Measurements from ENCODE around the gene DIPK1A.

The DIPK1A gene

GRCh38 chr1:92952714-92953113 lies 8.5 kb downstream of the DIPK1A start:
- no peak for DNase-seq (ENCODE audit: low spot score)

- no peak for DNase-seq (ENCODE audit: low spot score)
Observed at GRCh38 chr1:92951141-92951582, 10.1 kb downstream of the DIPK1A start.

- DNase-seq (ENCODE audit: low spot score), result no peak
Observed at GRCh38 chr1:92949937-92950817, 11.1 kb downstream of the DIPK1A start.

- DNase-seq (ENCODE audit: low spot score), result no peak
Observed at GRCh38 chr1:92948071-92948470, 13.2 kb downstream of the DIPK1A start.

GRCh38 chr1:92945748-92946270 lies 15.5 kb downstream of the DIPK1A start:
- no peak for DNase-seq (ENCODE audit: low spot score)

- no peak for DNase-seq (ENCODE audit: low spot score)
Observed at GRCh38 chr1:92944901-92945747, 16.1 kb downstream of the DIPK1A start.

GRCh38 chr1:92943502-92943847 lies 17.8 kb downstream of the DIPK1A start:
- DNase-seq (ENCODE audit: low spot score), result no peak

DNA sequence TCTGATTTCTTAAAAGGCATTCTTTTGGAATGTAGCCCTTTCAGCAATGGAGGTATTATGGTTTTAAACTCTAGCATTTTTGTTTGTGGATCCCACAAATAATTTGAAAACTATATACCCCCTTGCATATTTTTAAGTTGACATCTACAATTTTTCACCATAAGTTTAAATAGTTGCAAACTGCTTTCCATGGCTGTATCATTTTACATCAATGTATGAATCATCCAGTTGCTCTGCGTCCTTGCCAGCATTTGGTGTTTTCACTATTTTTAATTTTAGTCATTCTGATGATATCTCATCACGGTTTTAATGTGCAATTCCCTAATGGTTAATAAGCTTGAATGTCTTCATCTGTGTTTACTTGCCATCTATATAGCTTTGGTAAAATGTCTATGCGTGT lies 20.7 kb downstream of the DIPK1A start:
- no peak for DNase-seq (ENCODE audit: low spot score)

DNA sequence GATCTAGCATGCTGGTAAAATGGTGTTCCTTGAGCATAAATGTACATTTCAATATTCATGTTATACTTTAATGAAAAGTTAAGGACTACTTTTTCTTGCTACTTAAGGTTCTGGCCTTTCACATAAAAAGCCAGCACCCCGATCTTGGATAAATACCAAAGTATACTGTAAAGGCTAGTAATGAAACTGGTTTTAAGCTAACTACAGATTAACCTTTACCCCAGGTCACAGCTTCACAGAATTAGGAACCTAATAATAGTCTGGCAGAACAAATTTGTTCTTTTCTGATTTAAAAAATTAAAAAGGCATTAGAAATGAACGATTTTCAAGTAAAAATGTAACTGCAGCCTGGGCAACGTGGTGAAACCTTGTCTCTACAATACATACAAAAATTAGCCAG lies 23.5 kb downstream of the DIPK1A start:
- no peak for DNase-seq (ENCODE audit: low spot score)

GRCh38 chr1:92936865-92937264 lies 24.4 kb downstream of the DIPK1A start:
- no peak for DNase-seq (ENCODE audit: low spot score)

DNA sequence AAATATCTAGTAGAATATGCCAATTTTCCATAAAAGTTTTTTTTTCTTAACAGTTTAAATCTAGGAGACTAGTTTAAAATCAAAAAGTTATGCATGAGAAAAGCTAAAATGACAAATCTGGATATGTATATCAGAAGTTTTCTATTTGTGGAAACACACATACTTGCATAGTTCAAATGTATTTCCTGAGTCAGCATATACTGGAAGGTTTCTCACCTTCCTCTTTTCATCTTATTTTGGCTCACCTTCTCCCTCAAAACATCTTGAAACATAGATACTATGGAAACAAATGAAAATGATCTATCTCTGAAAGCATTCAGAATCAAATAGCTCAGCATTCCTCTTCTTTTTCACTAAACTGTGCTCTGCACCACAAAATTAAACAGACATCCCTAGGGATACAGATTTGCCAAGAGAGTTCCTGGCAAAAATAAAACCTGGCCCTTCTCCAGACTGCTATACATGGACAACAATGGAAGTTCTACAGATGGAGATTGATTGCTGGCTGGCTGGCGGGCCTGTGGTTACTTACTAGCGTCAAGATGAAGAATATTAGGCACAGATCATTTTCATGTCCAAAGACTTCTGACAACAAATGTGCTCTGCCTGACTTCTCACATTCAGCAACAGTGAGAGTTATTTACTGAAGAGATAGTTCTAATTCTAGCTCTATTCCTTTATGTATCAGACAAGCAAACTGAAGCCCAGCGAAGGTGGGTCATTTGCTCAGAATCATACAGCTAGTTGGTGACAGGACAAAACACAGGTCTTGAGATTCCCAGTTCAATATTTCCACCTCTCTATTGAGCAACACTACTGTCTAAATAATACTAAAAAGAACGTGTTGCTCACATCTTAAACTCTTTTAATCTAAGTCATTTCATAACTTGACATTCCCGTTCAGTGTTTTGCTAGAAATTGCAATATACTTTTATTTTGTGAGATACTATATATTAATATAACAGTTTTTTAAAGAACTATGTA lies 26.6 kb downstream of the DIPK1A start:
- DNase-seq (ENCODE audit: low spot score), result peak; percentile 29

DNA sequence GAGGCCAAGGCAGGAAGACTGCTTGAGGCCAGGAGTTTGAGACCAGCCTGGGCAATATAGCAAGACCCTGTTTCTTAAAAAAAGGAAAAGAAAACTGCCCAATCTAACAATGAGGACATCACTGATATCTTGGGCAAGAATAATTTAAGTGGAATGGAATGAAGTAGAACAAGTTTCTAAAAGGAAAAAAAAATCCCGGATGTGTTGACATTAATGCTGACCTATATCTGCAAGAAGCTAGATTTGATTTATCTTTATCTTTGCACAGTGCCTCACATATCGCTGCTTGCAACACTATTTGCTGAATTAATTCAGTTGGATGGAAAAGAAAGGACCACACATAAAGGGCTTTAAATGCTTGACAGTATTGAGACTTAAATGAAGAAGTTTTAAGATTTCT lies 27.8 kb downstream of the DIPK1A start:
- no peak for DNase-seq (ENCODE audit: low spot score)

DNA sequence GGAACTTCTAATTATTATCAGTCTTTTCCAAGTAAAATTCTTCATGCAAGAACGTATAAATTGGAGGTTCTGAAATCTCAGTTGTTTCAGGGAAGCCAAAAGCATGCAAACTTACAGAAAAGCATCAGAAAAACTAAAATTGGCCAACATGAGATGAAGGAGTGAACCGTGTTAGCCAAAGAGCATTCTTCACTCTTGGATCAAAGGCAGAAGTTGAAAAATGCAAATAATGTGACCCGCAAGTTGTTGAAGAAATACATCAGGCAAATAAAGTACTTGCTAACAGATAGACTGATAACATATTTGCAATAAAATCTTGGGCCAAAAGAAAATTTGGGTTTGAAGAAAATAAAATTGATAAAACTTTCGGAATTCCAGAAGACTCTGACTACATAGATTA lies 29.6 kb downstream of the DIPK1A start:
- DNase-seq (ENCODE audit: low spot score), result no peak

GRCh38 chr1:92929461-92929860 lies 31.8 kb downstream of the DIPK1A start:
- DNase-seq (ENCODE audit: low spot score), result no peak

DNA sequence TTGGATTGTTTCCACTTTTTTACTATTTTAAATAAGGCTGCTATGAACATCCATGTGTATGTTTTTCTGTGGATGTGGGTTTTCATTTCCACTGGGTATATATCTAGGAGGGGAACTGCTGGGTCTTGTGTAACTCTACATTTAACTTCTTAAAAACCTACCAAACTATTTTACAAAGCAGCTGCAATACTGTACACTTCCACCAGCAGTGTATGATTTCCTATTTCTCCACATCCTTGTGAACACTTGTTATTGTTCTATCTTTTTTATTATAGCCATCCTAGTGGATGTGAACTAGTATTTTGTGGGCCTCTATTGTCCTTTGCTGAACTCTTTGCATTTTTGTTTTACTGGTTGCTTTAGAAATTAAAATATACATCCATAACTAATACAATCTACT lies 33.4 kb downstream of the DIPK1A start:
- DNase-seq (ENCODE audit: low spot score), result no peak

GRCh38 chr1:92926873-92927272 lies 34.4 kb downstream of the DIPK1A start:
- no peak for DNase-seq (ENCODE audit: low spot score)

DNA sequence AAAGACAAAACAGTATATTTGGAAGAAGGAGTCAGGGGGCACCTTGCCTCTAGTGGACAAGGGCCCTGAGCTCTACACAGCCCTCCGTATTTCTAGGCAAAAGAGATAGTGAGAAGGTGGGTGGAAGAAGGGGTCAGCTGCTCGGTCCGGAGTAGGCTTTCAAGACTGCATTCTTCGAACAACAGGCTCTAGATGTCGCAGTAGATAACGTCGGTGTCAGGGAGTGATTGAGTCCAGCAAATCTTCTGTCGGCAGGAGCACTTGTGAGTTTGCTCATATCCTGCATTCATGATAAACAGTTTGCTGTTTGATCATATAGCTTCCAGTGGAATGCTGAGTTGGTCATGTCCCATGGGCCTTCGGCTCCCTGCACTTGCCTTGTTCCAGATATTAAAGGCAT lies 36.8 kb downstream of the DIPK1A start:
- DNase-seq (ENCODE audit: low spot score), result no peak

- no peak for DNase-seq (ENCODE audit: low spot score)
Observed at GRCh38 chr1:92923664-92924063, 37.6 kb downstream of the DIPK1A start.

GRCh38 chr1:92922356-92923035 lies 38.8 kb downstream of the DIPK1A start:
- no peak for DNase-seq (ENCODE audit: low spot score)

DNA sequence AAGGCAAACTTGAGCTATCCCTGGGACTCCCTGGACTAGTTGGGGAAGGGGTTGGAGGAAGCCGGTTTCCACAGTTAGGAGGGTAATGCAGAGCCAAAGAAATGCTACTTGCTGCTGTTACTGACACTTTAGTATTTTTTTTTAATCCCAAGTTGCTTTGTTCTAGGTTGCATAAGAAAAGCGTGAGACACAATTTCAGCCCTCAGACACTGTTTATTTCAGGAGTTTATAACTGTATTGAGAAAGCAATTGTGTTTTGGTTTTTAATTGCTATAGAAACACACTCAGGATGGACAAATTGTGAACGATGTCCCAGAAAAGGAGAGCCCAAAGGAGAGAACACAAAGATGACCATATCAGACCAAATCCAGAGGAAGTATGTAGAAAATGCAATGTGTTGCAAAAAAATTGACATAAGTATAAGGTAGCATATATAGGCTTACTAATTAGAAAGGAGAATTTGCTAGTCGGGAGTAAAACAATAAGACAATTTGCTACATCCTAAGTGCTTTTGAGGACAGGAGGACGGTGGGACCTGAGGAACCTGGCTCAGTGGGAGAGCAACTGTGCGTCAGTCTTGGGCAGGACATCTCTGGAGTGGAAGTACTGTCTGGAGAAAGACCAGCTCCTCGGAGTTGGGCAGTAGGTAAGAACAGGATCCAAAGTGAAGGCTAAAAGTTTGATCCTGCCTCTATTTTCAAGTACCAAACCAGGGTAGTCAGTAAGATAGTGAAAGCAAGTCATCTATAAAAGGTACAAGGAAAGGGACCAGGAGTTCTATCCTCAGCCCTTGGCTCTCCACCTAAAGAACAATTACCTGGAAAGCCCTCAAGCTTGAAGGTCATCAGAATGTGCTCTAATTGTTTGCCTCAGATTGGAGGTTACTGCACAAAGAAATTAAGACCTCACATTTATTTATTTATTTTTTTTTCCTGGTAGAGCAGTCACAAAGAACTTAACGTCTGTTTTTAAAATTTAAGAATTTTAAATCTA lies 39.9 kb downstream of the DIPK1A start:
- no peak for DNase-seq (ENCODE audit: low spot score)
